HG02840 (cell line): ENCODE measurements around the gene VAV3.
"Not testable (repeated sequence)": the region's sequence is repeated elsewhere in the genome, so short reads cannot be mapped to it uniquely, and the experiment has no call there.

Experiments
- ATAC-seq: cut with Tn5 transposase; IDR thresholded peaks from one replicate; pipeline ENCODE4 v1.9.1; 2021; ENCODE audit warnings: mild to moderate bottlenecking, moderate library complexity, moderate number of reproducible peaks; ENCODE audit not compliant: unreplicated experiment, low FRiP score

VAV3 gene

DNA sequence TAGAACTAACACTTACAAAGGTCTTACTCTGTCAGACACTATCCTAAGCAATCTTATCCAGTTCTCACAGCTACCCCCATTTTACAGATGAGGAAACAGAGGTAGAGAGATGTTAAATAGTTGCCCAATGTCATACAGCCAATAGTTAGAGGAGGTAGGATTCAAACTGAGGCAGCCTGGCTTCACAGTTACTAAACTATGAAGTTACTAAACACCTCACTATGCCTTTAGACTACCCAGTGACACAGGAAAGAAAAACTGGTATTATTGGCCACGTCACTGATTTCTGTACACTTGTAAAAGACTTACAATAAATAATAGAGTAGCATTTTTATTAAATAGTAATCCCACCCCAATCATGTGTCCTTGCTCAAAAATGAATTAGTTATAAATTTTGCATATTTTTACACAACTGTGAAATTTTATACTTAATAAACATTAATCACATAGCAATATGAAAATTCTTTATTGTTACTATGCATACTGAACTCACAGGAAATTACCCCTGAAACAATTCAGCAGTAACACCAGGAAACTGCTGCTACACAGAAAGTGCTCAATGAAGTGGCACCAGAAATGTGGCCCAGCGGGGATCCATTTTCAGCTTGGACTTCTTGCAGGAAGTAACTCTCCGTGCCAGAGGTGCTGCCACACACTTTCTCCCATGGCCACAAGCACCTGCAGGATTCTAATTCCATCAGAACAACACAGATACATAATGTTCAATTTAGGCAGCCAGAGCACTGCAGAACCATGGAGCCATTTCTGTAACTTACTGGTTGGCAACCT lies 69.4 kb downstream of the VAV3 start:
- no peak for ATAC-seq

DNA sequence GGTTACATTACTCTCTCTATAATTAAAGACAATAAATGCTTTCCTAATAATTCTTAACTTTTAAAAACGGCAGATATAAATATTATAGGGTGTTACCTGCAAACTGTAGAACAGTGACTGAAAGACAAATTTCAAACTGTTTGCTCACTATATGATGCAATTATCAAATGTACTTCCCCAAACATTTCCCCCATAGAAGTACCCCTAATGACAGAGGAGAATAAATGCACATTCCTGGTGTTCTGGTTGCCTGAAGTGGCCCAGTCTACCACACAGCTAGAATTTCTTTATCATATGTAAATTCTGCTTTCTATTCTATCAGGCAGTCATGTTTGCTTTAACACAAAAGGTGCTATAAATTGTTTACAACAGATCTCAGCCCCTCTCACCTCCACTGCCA lies 70.4 kb downstream of the VAV3 start:
- ATAC-seq: no peak

DNA sequence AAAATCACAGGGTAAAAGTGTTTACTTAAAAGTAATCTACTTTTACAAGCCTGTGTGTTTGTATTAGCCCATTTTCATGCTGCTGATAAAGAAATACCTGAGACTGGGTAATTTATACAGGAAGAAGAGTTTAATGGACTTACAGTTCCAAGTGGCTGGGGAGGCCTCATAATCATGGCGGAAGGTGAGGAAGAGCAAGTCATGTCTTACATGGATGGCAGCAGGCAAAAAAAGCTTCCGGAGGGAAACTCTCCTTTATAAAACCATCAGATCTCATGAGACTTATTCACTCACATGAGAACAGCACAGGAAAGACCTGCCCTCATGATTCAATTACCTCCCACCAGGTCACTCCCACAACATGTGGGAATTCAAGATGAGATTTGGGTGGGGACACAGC lies 71.6 kb downstream of the VAV3 start:
- not testable (repeated sequence) for ATAC-seq

DNA sequence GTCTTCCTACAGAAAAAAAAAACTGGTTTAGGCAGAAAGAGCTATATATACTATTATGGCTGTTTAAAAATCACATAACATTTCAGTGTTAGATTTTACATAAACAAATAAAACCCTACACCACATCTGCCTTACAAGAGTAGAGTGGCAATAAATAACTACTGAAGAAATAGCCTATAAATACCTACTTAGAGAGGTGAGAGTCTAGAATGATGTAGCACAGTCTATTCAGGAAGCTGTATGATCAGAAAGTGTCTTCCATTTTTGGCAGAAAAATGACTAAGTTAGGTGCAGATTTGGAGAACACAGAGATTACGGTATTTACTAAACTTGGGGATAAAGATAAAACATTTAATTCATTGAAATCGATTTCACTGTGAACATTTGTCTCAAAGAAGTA lies 75.5 kb downstream of the VAV3 start:
- no peak for ATAC-seq

DNA sequence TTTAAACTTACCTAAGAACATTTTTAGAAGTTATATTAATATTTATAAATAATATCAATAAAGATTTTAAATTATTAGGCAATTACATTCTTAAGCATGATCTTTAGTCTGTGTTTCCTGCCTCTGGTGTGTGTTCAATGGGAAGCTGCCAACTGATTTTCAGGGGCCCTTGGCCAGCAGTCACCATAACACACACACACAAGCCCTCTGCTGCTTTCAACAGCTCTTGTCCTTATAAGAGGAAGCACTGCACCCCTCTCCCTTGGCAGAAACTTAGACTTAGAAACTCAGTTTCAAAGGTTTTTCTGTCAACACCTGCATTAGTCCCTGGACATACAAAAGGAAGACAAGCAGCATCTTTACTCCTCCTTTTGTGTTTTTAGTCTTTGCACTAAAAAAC lies 81.4 kb downstream of the VAV3 start:
- no peak for ATAC-seq

DNA sequence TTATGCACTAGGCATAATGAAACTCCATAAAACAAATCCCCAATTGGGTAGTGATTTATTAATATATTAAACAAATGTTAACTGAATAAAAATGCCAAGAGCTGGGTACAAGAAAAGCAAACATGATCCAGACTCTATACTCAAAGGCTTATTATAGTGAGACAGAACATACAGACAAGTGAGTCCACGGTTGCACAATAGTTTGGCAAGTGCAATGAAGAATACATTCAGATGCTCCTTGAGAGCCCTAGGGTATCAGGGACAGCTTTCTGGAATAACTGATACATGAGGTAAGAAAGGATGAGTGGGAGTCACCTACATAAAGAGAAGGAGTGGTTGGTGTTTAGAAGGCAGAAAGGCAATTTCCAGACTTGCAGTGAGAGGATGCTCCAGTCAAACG lies 85.1 kb downstream of the VAV3 start:
- no peak for ATAC-seq

DNA sequence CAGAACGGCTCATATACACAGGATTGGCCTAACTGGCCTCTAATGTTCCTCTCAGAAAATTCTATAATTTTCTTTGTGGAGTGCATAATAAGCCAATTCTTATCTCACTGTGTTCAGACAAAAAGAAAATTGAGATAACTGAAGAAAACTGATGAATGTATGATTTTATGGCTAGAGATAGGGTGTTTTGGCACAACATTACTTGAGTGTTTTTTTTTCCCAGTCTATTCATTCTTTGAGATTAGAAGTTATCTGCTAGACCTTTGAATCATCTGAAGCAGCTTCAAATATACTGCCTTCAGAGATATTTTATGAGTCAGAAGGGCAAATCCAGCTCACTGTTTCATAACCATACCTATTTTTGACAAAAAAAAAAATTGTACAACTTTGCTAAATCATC lies 85.6 kb downstream of the VAV3 start:
- ATAC-seq: no peak

DNA sequence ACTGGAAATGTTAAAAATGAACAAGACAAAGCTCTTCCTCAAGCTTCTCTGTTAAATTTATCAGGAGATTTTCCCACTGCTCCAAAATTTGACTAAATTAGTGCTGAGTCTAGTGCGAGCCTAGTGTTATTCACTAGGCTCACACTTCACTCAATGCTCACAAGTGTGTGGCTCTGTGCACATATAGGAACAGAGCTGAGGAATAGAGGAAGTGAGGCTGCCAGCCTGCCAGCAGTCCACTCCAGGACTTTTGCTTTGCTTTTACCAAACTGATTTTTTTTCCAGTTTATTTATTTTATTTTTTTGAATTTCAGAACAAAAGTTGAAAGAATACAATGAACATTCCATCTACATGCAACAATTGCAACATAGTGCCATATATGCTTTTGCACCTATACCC lies 87.2 kb downstream of the VAV3 start:
- ATAC-seq: no peak

DNA sequence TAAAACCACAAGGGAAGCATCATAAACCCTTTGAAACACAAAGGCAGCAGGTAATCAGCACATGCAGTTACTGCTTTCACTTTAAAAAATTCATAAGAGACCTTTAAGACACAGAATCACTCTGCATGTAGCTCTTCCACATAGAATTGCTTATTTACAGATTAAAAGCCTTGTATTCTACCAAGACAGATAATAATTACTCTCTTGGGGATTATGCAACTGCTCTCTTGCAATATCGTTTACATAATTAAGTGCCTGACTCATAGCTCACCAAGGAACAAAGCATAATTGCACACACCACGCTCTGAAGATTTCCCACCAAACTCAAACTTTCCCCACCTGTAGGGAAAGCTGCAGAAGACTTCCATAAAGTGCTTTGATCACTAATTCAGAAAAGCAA lies 87.9 kb downstream of the VAV3 start:
- no peak for ATAC-seq

DNA sequence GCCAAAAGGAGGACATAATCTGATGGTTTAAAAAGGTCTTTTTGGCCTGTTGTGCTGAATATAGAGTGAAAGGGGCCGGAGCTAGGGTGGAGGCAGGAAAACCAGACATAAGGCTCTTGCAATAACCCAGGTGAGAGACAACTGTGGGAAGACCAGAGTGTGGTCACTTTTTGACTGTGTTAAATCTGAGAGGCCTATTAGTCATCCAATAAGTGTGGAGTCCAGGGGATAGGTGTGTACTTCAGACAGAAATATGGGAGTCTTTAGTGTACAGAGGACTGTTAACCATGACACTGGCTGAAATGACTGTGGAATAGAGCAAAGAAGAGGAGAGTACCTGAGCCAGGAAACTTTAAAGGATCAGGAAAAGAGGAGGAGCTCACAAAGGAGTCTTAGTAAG lies 89.3 kb downstream of the VAV3 start:
- ATAC-seq: no peak

DNA sequence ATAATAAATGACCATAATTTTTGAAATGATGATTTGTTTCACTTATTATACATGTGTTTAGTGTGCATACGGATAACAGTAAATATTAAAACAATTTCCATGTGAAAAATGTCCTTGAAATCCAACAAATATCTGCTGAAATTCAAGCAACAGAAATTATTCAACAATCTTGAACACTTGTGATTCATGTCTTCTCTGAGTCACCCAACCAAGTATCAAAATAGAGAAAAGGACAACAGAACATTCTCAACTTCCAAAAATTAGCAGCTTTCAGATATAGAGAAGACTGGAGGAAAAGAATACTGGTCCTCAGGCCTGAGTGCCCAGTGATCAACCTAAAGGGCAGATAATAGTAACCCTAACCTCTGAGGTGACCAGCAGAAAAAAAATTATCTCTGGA lies 90.8 kb downstream of the VAV3 start:
- no peak for ATAC-seq

DNA sequence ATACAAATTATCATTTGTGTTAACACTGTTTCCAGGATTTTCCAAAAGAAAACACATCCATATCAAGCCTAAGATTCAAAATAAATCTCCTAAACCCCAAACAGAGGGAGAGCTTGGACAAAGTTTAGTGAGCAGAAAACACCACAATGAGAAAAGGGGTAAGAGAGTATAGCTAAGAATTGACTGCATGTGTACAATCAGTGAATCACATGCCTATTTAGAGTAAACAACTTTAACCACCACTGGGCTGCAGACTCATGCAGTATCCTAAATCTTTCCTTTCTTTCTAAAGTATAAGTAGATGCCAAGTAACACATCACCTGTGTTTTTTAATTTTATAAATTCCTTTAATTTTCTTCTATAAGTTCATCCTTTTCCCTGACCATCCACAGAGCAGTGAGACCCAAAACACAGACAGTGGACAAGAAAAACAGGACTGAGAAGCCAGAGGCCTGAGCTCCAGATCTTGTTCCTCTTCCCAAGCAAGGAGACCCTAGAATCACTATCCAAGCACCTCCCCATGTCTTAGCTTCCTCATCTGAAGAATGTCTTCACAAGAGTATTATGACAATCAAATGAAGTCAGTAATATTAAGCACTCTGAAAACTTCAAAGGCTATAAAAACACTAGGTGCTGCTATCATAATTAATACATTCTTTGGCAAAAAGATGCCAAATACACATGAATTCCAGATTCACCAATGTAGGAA lies 93.1 kb downstream of the VAV3 start:
- ATAC-seq: no peak

DNA sequence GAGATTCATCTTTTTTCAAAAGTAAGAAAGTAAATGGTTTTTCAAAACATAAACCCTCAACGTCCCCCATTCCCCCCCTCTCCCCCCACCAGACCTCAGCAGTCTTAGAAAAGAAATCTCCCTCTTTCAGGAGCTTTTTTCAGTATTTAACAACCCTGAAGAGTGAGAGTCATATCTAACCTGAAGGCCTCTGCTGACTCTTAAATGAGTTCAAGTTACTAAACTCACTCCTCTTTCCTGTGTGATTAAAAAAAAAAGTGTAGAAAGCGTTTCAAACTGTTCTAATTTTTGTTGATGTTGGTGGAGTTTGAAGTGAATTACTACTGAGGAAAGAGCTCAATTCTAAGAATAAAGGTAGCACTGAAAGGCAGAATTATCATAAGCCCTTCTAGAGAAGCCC lies 93.7 kb downstream of the VAV3 start:
- ATAC-seq: no peak

DNA sequence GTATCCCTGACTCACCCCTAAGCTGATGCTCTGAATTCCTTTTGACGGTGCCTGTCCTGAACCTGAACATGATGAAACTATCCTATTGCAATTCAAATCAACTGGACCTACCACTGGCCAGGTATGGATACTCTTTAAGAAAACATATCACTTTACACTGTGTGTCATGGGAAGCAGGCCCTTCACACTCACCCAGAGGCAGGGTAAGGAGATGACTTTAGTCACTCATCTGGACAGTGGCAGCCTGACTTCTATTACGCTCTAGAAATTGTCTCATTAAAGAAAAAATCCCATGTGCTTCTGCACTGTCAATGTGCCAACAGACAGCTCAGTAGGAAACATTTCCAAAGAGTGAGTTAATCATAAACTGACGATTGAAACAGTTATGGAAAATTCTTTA lies 94.3 kb downstream of the VAV3 start:
- ATAC-seq: no peak

DNA sequence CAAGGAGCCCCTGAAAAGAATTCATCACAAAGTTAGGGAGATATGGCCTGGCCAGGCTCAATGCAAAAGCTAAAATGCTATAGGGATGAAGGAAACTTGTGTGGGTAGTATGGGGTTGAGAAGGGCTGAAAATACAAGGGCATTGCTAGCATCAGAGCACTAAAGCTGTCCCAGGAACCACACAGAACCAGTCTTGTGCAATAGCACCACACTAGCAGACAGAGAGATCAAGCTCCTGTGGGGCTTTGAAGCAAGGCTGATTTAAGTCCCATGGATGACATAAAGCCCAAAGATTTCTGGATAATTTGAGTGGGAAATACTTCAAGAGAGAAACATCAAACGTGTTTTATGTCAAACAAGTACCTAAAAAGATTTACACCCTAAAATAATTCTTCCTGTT lies 97.1 kb downstream of the VAV3 start:
- no peak for ATAC-seq

DNA sequence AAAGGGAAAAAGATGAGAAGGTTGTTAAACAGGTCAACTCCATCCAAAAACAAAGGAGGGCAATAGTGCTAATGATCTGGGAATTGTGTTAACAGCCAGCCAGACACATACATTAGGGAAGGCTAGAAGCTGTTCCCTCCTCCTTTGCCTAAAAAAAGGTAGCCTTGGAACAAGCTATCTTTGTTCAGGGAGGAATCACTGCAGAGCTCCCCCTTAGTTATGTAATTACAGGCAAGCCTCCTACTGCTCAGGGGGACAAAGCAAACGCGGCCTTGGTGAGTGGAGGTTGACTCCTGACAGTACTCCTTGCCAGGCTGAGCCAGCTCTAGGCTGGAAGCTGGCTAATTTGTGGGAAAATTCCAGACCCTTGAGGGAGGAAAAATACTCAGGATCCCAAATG lies 97.6 kb downstream of the VAV3 start:
- ATAC-seq: no peak

DNA sequence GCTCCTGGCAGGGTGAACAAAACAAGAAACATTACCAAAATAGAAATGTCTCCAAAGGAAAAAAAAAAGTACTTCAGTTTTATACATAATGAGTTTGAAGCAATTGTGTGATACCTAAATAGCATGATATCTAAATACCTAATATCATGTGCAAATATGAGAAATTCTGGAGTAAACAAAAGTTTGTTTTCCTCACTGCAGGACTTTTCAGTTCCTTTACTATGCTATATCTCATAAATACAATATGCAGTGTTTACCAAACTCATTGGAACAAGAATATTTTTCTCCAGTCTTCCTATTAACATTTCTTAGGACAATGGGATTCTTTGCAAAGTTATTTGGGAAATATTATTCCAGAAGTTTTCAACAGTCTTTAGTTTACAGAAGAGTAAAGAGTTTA lies 98.1 kb downstream of the VAV3 start:
- no peak for ATAC-seq

DNA sequence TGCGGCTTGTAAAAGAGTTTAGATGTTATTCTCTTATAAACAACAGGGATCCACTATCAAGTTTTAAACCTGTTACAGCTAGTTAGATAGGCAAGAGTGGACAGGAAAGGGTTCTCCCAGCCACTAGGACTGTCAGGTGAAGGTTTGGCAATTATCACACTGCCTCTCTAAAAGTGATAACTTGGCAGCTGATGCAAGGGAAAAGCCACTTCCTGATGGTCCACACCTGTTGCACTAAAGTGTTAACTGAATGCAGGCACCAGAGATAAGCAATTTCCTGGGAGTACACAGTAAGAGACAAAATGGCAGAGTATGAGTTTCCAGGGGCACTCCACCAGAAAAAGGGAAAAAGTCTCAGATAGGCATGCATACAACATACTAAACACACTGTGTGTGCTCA lies 99.4 kb downstream of the VAV3 start:
- ATAC-seq: no peak

DNA sequence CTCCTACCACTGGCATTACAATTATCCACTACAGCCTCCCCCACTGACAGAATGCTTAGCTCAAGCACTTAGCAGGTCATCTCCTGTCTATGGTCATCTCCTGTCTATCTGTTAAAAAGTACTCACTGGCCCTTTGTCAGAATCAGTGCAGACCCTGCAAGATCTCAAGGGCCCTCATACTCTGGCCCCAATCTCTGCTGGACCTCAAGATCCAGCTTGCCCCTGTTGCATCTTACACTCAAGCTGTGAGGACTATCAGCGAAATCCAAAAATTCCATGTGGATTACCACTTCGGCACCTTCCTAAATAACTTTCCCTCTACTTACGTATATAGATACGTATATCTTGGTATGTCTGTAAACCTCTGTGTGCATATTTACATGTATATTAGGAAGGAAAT lies 101.6 kb downstream of the VAV3 start:
- ATAC-seq: no peak

DNA sequence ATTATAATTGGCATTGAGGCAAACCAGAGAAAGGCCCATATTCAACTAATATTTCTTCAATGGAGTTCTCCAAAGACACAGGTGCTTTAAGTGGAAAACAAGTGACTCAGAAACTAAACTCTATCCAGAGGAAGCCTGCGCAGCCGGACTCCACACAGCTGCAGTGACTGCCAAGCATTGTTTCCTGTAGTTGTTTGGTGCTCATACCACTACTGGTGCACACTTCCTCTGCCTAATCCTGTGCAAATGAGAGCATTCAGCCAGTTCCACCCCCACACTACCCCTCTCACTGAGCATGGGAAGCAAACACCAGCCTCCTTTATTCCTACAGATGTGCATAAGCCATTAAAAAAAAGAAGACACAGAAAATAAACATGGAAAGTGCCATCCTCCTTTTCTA lies 102.9 kb downstream of the VAV3 start:
- ATAC-seq: no peak

DNA sequence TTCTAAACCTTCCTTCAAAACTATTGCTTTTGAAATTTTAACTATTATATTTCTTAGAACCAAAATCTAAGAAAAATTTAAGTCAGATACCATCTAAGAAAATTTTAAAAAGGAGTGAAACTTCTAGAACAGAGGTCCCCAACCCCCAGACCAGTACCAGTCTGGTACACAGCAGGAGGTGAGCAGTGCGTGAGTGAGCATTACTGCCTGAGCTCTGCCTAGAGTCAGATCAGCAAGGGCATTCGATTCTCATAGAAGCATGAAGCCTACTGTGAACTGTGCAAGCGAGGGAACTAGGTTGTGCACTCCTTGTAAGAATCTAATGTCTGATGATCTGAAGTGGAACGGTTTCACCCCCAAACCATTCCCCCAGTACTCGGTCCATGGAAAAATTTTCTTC lies 106.7 kb downstream of the VAV3 start:
- no peak for ATAC-seq

DNA sequence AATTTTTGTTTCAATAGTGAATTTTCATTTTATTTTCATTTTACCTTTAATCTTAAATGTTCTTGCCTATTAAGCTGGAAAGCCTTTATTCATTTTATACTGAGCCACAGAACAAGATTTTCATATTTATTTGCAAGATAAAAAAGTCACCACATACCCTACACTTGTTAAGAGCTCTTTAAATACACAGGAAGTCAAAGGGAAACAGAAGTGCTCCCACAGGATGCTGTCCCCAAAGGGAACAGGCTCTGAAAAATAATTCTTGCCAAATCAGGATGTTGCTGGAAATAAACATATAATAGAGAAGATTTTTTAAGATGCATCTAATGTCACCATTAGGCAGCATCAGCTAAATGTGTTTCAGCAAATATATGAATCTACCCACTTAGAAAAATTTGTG lies 113.6 kb downstream of the VAV3 start:
- no peak for ATAC-seq
